Measurements from ENCODE around the gene SLC34A3.

The SLC34A3 gene

DNA sequence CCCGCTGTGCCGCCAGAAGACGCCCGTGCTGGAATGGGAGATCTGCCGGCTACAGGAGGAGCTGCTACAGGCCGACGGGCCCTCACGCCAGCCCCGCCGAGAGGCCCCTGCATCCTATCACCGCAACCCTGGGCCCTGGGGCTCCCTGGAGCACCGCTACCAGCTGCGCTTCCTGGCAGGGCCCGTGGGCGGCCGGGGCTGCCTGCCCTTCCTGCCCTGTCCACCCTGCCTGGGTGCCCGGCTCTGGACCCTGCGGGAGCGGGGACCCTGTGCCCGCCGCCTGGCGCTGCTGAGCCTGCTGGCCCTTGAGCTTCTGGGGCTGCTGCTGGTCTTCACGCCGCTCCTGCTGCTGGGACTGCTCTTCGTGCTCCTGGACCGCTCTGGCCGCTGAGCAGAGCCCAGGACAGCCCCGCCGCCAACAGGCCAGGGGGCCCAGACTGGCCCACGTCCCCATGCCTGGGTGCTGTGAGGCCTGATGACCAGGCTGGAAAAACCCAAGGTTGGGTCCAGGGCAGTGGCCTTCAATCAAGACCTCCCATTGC is 12.4 kb upstream of the SLC34A3 start:
- DNase-seq = no peak

DNA sequence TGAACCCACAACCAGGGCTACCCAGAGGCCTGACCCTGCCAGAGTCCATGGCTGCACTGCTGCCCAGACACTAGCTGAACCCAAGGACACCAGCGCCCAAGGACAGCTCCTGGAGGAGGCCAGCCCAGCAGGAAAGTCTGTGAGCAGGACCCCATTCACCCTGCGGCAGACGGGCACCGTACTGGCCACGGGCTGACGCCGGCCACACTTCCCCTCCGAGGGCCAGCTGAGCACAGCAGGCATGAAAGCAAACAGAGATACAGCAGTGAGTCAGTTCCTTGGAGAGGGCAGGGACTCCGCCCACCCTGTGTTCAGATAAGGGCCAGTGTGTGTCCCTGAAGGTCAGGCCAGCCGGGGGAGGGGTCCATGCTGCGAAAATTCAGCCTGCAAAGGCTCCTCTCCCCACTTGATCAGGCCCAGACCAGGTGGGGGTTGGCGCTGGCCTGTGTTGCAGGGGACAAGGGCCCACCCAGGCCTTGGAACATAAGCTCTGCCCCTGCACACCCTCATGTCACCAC is 11.9 kb upstream of the SLC34A3 start:
- peak; percentile 35 to 70 (median 60) for DNase-seq

DNA sequence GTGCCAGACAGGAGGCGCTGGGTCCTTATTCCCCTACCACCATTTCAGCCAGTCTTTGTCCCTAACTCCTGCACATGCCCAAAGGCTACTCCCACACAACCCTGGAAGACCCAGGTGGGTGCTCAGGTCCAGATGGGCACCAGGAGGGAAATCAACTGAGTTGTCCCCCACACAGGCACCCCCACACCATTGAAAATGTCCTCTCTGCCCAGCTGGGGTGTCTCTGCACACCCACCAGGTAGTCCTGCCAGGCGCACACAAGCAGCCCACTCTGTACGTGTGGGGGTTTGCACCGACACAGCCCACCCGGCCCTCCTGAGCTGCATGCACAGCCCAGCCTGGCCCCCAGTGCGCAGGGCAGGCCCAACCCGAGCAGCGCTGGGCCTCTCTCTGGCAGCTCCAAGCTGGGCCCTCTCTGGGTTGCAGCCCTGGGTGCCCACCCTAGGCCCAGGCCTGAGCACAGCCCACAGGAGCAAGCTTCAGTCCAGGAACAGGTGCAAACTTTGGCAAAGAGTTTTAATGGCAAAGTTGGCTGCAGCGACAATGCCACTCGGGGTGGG is 10.9 kb upstream of the SLC34A3 start:
- DNase-seq = no peak

DNA sequence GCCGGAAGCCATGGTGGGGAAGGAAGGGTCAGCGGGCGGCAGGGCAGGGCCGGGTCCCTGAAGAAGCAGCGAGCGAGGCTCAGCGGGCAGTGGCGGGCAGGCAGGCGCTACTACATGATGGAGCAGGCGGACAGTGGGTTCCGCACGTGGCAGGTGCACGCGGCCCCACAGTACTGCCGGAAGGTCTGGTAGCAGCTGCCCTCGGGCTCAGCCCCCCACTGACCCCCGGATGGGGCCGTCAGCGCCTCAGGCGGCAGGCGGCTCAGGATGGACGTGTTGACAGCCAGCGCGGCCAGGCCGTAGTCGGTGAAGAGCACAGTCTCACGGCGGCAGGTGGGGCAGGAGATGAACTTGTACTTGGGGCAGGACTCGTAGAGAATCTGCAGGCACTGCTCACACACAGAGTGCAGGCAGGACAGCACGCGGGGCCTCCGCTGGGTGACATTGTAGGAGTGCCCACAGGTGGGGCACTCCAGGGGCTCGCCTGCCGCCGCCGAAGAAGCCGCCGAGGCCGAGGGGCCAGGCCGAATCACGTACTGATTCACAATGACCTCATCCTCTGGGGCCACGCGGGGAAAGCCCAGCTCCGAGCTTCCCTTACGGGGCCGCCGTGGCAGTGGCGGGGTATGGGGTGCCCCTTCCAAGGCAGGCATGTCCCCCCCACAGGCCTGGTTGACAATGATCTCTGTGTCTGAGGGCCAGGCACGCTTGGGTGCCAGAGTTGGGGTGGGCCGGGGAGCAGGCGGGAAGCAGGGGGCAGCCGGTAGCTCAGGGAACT is 10.2 kb upstream of the SLC34A3 start:
- DNase-seq = no peak

DNA sequence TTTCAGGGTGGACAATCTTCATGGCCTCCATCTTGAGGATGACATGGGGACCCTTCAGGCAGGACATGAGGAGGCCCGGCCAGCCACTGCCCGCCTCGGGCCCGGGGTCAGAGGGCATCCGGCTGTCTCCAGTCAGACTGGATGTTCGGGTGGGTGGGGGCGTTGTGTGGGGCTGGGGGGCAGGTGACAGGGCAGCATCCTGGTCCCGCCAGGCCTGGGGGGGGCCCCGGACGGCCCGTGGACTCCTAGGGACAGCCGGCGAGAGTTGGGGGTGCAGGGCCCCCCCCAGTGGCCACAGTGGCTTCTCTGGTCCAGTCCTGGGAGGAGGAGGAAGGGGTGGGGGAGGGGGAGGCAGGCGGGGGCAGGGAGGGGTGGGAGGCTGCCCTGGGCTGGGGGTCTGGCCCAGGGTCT is 9.6 kb upstream of the SLC34A3 start:
- DNase-seq = no peak

DNA sequence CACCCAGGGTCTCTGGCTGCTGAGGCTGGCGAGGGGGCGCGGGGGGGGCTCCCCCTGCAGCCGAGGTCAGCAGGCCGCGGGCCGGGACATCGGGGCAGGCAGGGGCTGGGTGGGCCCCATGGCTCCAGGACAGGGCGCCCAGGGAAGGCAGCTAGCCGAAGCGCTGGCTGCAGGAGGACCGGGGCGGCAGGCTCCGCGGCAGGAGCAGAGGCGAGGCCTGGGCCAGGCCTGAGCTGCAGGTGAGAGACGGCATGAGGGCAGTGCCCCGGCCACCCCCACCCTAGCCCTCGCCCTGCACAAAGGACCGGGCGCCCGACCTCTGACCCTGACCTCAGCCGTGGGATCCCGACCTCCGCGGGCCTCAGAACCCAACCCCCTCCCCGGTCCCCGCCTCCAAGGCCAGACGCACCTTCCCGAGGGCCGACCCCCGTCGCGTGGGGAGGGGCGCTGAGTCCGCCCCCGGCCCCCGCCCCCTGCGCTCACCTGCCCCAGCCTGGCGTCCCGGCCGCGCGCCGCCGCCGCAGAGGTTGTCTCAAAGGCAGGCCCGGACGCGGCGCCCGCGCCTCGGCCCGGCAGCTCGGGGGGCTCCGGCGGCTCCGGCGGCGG is 9.1 kb upstream of the SLC34A3 start:
- no peak for DNase-seq

DNA sequence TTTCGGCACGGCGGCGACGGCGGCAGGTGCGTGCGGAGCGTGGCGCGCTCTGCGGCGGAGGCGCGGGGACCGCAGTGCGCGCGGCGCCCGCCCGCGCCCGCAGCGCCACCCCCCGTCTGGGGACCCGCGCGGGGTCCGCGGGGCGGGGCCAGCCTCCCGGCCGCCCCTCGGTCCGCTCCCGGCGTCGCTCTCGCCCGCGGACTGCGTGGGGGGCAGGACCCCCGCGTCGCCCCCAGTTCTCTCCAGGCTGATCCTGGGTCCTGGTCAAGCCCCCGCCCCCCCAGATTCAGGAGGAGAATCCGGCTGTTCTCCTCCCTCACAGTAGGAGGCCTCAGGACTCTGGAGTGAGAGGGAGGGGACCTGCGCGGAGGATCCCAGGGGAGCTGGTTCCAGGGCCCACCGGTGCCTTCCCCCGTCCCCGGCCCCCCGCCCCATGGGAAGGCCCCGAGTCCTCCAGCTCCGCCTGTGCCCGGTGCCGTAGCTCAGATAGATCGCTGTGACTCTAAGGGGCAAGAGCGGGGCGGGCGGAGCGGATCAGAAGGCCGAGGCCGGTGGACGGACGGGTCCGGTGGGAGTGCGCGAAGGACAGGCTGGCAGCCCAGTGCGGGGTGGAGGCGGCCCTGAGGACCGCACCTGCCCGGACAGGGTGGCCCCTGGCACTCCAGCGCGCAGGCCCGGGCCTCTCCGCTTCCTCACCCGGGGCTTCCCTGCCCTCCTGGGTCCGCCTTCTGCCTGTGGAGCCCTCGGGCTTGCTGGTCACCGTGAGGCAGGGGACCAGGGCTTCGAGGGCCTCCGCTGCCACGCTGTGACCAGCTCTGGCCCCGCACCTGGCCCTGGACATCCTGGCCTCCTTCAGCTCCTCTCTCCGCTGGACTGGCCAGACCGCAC is 8.3 kb upstream of the SLC34A3 start, which contains the start of gene RNF208:
Gene RNF208 (minus strand): TSS at position 51 of the 888 bp plus-strand sequence. CDS start 1,028 bp downstream, outside the sequence.
- DNase-seq = peak in 2 of 4 experiments; percentile 29 to 38

DNA sequence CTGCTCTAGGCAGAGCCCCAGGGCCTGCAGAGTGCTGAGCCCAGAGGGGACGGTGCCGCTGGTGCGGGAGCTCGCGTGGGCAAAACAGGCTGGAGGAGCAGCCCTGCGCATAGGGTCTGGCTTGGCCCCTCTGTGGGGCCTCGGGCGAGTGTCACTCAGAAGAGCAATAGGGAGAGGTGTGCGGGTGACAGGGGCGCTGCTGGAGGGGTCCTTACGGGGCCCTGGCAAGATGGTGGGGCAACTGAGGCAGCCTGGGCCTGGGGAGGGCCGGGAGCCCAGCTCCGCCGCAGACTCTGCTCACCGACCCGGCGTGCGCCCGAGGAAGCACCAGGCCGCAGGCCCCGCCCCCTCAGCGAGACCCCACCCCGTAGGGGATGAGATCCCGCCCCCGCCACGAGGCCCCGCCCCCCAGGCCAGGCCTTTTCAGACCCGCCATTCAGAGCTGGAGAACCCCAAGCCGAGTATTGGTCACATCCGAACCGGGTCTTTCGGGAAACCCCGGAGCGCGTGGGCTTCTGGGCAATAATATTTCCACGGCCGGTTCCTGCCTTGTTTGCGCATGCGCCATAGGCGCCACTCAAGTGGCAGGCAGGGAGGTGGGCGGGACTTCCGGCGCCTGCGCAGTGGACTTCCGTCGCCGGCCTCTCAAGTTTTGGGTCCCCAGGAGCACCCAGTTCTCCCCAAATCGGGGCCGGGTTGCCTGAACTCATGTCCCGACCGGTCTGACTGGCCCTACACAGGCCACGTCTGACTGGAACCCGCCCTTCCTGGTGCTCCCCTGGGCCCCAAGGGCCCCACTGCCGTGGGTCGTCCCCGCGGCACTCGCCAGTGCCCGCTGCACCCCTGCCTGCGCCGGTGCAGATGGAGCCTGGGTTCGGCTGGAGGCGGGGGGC is 7.4 kb upstream of the SLC34A3 start:
- peak; percentile 99 to 100 (median 100) for DNase-seq

DNA sequence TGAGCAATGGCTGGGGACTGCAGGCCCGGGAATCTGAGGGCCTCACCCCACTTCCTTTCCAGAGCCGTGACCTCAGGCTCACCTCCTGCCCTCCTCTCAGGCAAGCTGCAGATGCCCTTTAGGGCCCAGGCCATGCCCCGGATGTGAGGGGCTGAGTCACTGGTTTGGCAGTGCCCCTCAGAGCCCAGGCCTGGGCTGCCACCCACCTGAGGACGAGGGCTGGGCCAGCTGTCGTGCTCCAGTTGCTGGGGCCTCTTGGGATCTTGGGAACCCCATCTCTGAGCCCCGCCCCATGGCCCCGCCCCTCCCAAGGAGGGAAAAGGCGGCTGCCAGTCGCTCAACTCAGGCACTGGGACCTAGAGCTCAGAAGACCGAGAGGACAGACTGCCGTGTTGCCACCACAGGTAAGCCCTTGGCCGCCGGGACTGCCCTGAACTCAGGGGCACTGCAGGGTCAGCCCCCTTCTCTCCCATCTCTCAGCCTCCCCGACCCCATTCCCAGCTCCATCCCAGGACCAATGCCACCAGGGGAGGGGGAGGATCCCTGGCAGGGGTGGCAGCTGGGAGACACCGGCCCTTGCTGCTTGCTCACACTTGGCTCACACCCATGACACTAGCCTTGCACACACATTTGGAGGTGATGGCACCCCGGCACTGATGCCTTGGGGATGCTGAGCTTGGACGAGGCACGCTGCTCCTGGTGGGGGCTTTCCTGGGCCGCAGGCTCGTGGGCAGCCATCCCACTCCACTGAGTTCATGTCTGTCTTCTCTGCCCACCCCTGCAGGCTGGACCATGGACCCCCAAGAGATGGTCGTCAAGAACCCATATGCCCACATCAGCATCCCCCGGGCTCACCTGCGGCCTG is 5.6 kb upstream of the SLC34A3 start, which contains the start of gene CYSRT1:
Gene CYSRT1 (plus strand): TSS at position 345 of the 865 bp plus-strand sequence. CDS start 448 bp downstream, at position 793.
- peak; percentile 18 to 49 (median 44) for DNase-seq

DNA sequence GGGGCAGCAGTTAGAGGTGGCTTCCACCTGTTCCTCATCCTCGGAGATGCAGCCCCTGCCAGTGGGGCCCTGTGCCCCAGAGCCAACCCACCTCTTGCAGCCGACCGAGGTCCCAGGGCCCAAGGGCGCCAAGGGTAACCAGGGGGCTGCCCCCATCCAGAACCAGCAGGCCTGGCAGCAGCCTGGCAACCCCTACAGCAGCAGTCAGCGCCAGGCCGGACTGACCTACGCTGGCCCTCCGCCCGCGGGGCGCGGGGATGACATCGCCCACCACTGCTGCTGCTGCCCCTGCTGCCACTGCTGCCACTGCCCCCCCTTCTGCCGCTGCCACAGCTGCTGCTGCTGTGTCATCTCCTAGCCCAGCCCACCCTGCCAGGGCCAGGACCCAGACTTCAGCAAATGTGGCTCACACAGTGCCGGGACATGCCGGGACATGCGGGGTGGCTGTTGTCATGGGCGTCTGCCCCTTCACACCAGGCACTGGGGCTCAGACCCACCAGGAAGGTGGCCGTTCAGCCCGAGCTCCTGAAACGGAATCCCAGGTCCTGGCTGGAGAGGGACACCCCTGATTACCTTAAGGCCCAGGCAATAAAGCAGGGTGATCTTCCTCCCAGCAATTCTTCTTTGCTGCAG is 4.9 kb upstream of the SLC34A3 start:
- DNase-seq = no peak

DNA sequence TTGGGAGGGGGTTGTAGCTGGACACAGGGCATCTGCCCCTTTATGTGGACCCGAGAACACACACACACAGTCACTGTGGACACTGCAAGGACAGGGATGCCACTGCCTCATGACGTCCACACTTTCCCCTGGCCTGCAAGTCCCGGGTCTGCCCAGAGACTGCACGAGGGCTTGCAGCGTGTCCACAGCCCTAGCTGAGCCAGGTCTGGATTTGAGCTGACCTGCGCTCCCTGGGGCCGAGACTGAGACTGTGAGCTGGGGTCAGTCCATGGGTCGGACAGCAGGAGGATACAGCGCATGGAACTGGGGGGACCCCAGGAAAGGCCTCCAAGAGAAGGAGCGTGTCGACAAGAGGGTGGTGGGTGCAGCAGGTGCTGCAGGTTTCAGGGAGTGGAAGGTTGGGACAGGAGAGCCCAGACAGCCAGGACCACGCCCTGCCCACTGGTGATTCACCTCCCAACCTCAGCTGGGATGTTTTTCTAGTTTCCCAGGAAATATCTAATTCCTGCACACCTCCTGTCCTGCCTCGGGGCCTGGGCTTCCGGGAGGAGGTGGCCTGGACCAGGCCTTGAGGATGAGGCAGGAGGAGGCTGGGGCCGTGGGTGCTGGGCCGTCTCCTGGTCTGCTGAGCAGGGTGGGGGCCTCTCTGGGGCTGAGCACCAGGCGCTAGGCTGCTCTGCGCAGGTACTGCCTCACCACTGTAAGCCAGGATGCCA is 4.2 kb upstream of the SLC34A3 start:
- DNase-seq = no peak

DNA sequence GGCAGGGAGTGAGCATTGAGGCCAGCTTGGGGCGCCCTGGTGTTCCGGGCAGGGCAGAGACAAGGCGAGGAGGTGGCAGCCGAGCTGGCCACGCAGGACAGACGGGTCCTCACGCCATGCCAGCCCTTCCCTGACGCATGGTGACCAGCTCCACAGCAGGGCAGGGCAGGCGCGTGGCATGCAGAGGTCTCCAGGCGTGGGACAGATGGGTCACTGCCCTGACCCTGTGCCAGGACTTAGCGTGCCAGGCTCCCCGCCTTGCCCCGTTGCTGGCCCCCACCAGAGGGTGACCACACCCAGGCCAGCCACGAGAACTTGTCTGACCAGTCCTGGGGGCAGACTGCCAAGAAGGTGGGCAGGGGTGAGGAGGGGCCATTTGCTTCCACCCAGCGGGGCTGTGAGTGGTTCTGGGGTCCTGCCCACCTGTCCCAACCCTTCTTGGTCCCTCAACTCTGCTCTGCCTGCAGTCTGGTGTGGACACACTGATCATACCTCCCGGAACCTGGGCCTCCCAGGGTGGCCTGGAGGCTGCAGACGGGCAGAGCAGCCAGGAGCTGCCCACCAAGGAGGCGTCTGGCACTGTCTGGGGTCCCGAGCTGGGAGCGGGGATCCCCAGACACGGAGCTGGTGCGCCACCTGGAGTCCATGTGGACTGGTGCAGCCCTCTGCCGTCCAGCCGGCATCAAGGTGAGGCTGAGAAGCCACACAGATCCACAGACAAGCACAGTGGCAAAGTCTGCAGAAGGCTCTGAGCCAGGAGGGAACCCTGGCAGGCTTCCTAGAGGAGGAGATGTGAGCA is 3.4 kb upstream of the SLC34A3 start, which contains the start of gene RNF224:
Gene RNF224 (plus strand): TSS at position 449 of the 799 bp plus-strand sequence. CDS start 834 bp downstream, outside the sequence.
- DNase-seq = peak; percentile 73 to 87 (median 80)

DNA sequence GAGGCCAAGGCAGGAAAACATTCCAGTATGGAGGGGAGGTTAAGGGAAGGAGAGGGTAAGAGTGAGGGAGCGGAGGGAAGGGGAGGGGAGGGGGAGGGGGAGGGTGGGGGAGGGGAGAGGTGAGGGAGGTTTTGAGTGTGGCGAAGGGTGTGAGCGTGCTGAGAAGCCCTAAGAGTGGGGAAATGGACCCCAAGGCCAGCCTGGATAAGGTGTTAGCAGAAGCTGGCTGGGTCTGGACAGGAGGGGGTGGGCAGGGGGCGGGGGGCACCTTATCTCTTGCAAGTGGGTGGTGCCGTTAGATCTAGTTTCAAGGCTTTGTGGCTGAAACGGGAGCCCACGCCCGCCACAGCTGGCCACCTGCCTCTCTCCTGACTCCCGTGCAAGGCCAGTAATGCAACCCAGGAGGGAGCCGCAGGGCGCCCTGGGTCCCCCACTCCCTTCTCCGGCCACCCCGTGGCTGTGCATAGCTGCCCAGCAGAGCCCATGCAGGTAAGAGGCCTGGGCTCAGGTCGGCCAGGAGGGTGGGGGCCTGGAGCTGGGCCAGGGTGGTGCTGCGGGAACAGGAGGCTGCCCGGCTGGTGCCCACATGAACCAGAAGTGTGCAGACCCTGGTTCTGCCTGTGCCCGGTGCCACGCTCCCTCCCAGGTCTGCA is 2.7 kb upstream of the SLC34A3 start:
- no peak for DNase-seq

DNA sequence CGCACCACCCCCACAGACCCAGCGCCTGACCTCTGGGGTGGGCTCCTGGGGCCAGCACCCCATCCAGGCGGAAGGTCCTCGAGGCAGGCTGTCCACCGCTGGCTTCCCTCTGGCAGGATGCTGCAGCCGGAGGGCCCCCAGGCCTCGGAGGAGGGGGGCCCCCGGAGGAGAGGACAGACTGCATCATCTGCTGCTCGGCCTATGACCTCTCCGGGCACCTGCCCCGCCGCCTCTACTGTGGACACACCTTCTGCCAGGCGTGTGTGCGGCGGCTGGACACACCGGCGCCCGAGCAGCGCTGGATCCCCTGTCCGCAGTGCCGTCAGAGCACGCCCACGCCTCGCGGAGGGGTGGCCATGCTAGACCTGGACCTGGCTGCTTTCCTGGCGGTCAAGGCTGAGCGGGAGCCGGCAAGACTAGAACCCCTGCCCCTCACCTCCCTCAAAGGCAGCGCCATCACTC is 2.2 kb upstream of the SLC34A3 start:
- no peak for DNase-seq

DNA sequence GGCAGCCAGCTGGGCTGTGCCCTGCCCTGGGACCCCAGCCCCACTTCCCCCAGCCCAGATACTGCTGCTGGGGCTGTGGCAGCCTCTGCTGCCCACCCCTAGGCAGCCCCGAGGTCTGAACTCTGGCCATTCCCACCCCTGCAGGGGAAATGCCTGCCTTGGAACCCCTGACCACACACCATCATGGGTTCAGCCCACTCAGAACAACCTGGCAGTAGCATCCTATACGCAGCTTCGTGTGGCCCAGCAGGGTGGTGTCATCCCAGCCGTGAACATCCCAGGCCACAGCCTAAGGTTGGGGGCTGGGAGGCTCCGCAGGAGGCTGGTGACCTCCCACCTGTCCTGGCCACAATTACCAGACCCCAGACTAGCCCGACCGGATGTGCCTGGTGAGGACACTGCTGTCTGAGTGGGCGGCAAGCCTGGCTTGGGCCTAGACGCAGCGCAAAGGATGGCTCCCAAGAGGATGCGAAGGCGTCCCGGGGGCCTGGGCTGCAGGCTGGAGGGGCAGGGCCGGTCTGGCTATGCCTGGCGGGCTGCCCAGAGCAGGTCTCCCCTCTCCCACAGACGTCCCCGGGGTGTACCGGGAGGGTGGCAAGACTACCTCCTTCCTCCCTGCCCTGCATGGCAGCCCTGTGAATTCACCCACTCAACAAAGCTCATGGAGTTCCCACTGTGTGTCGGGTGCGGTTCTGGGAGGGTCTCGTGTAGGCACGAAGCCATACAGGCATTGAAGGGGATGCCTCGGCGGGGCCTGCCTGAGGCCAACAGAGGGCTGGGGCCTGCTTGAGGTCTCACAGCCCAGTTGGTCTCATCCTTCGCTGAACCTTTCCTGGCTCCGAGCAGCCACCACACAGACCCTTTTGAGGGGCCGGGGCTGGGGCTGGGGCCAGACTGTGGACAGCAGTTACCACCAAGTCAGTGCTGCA is 1.5 kb upstream of the SLC34A3 start:
- no peak for DNase-seq

All from suppressor macrophage (primary cell).